CD4-positive, alpha-beta T cell treated with Interferon alpha-2 for 1 hour (primary cell): ENCODE data around the gene WNT2B.
"Not testable (repeated sequence)": the region's sequence is repeated elsewhere in the genome, so short reads cannot be mapped to it uniquely, and the experiment has no call there.

Source experiments
- DNase-seq, 2 donors: peaks; one replicate each; pipeline ENCODE4 v3.0.0-alpha.2; 2020 to 2022

The WNT2B gene

GRCh38 chr1:112508278-112509004, at the start of gene WNT2B:
Gene WNT2B (plus strand): TSS chr1:112508965. CDS start chr1:112509263, 298 bp downstream.
- DNase-seq: peak; percentile 34 to 59

GRCh38 chr1:112460615-112461014, 48.1 kb upstream of the WNT2B start:
- no peak for DNase-seq

GRCh38 chr1:112461200-112461871, 47.4 kb upstream of the WNT2B start:
- no peak for DNase-seq

- no peak for DNase-seq
These were observed 45.8 kb upstream of the WNT2B start for GRCh38 chr1:112462953-112463279.

GRCh38 chr1:112464501-112464900, 44.3 kb upstream of the WNT2B start:
- DNase-seq: no peak

- no peak for DNase-seq
These were observed 43.6 kb upstream of the WNT2B start for GRCh38 chr1:112465122-112465521.

GRCh38 chr1:112466078-112466660, 42.6 kb upstream of the WNT2B start:
- peak; percentile 87 to 90 for DNase-seq

- not testable (repeated sequence) for DNase-seq
These were observed 38.4 kb upstream of the WNT2B start for GRCh38 chr1:112470324-112470723.

- DNase-seq: no peak
These were observed 37.8 kb upstream of the WNT2B start for GRCh38 chr1:112470966-112471365.

GRCh38 chr1:112472142-112472541, 36.6 kb upstream of the WNT2B start:
- DNase-seq: no peak

GRCh38 chr1:112477550-112477949, 31.2 kb upstream of the WNT2B start:
- DNase-seq: no peak

GRCh38 chr1:112478314-112478713, 30.5 kb upstream of the WNT2B start:
- DNase-seq: no peak

- not testable (repeated sequence) for DNase-seq
These were observed 22.7 kb upstream of the WNT2B start for GRCh38 chr1:112486063-112486462.

GRCh38 chr1:112487686-112488085, 21.1 kb upstream of the WNT2B start:
- not testable (repeated sequence) for DNase-seq

GRCh38 chr1:112488141-112488540, 20.6 kb upstream of the WNT2B start:
- DNase-seq: no peak

- DNase-seq: no peak
These were observed 16.7 kb upstream of the WNT2B start for GRCh38 chr1:112492076-112492475.

- no peak for DNase-seq
These were observed 15.4 kb upstream of the WNT2B start for GRCh38 chr1:112493351-112493750.

GRCh38 chr1:112496290-112496689, 12.5 kb upstream of the WNT2B start:
- no peak for DNase-seq

- peak; percentile 47 to 60 for DNase-seq
These were observed 6.7 kb upstream of the WNT2B start for GRCh38 chr1:112501810-112502641.

- DNase-seq: no peak
These were observed 5.9 kb upstream of the WNT2B start for GRCh38 chr1:112502826-112503225.

- no peak for DNase-seq
These were observed 4.6 kb upstream of the WNT2B start for GRCh38 chr1:112504001-112504660.

- no peak for DNase-seq
These were observed 3.9 kb upstream of the WNT2B start for GRCh38 chr1:112504661-112505399.
